Activated T-cell treated with anti-CD3 and anti-CD28 coated beads for 48 hours (primary cell): ENCODE results near the gene UBE2E2.
"Not testable (repeated sequence)": the region's sequence is repeated elsewhere in the genome, so short reads cannot be mapped to it uniquely, and the experiment has no call there.

Experiments used
- DNase-seq: peaks from one replicate; pipeline ENCODE4 v3.0.0-alpha.2; 2020; ENCODE audit warnings: low read depth

UBE2E2 gene

DNA sequence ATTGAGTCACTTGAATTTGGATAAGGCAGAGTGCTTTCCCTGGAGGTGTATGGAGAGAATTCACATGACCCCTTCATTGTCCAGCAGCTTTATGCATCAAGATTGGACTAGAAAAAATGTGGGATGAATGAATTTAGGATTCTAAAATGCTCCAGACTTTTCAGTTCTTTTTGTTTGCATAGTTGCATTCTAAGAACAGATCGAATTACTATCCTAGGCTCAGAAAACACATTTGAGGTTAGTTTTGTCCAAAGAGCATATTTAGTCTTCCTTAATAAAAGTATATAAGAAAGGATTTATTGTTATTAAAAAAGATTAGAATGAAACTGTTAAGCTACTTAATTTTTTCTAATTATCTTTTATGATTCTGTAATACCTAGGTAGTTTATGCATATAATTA is 127.4 kb downstream of the UBE2E2 start:
- DNase-seq: no peak

DNA sequence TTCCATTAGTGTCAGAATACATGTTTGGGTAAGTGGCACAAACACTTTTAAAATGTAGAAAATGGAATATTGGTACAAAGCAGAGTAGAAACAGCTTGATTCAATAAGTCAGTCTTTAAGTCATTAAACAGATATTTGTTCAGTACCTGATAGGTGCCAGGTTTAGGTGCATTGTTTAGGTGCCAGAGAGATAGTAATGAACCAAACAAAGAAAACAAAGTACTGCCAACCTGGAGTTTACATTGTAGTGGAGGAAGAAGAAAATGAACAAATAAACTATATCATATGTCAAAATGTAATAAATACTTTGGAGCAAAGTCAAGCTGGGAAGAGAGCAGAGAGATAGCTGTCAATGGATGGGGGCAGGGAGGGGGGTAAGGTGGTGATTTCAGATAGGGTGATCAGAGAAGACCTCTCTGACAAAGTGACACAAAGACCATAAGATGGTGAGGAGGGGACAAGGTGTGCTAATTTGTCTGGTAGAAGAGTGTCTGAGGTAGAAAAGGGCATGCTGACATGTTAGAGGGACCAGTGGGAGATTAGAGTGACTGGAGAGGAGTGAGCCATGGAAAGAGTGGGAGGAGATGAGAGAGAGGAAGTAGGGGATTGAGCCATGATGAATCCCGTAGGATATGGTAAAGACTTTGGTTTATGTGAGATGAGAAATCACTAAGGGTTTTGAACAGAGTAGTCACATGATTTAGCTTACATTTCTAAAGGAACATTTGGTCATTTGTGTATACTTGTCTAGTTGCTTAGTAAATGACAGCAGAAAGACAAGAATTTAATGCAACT is 128.2 kb downstream of the UBE2E2 start:
- DNase-seq: no peak

DNA sequence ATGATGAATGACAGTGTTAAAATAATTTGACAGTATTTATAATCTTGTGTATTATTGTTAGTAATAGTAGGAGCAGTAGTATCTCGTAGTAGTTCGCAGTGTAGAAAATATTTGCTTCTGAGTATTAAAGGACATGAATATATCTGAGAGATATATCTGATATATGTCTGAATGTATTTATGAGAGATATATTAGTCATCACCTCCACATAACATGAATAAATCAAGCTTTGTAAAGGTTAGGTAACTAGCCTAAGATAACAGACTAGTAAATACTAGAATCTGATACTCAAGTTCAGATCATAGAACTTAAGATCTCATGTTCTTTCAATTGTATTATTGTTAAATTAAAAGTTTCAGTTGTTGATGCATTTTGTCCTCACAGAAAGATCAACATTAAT is 130.5 kb downstream of the UBE2E2 start:
- DNase-seq: no peak

DNA sequence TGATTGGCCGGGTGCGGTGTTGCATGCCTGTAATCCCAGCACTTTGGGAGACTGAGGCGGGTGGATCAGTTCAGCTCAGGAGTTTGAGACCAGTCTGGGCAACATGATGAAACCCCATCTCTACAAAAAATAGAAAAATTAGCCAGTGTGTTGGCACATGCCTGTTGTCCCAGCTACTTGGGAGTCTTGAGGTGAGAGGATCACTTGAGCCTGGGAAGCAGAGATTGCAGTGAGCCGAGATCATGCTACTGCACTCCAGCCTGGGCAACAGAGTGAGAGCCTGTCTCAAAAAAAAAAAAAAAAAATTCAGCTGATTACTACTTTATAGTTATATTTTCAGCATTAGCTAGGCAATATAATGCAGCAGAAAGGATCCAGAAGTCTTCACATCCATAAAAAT is 133.7 kb downstream of the UBE2E2 start:
- not testable (repeated sequence) for DNase-seq

DNA sequence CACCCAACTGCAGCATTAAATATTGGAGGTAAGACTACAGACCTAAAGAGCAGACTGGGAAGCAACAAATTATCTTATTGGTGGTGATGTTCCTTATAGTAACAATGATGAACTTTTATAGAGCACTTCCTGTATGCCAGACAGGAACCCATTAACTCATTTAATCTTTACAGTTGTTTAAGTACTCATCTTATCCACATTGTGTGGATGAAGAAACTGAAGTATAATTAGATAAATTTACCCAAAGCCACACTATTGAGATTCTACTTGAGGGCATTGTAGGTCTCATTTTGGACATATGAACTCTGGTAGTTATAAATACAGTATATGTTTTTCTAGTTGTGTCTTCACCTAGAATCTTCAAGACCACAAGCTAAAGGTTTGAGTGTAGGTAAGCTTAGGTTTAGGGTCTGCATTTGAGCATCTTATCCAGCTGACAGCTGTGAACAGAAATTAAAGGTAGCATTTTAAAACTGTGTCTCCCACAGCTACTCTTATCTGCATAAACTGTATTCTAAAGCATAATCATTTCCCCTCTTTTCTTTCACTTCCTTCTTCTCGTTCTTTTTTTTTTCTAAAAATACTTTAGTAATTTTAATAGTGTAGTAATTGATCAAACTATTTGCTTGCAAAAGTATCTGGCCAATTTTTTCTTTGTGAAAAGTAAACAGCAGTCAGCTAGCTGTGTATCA is 138.2 kb downstream of the UBE2E2 start:
- no peak for DNase-seq

DNA sequence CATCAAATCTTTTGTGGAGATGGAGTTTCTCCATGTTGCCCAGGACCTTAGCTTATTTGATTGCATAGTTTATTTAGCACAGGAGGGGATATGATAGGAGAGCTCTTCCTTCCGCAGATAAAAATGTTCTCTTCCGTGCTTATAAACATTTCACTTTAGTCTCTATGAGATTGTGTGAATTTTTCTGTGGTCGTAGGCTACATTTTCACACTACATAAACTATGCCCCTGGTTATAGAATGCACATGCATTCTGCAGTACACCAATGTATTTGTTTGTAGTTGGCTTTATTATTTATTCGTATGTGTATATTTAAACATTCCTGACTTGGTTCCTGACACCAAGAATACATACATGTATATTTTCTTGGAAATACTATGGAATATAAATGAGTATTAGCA is 139.2 kb downstream of the UBE2E2 start:
- no peak for DNase-seq

DNA sequence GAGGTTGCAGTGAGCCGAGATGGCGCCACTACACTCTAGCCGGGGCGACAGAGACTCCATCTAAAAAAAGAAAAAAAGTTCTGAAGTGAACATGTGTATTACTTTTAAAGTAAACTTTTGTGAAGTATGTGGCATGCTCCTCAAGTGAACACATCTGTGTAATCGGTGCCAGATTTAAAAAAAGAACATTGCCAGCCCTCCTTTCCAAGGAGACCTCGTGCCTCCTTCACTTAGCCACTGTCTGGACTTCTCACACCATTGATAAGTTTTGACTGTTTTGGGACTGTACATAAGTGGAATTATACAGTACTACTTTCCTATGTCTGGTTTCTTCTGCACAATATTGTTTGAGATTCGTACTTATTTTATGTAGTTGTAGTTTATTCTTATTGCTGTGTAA is 140.4 kb downstream of the UBE2E2 start:
- DNase-seq: no peak

DNA sequence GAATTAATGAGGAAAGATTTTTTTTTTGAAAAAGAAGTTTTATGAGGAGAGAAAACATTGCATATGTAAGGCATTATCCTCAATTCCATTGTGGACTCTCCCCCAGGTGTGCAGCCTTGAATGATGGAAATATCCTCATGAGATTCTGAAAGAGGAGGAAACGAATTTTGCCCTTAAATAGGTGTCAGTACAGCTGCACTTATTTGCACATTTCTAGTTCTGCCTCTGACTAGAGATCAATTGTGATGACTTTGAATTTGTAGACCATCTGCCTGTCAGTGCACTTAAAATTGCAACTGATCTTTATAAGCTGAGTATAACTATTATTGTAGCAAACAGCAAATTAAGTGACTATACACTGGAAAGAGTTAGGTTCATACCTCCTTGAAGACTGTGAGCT is 141.8 kb downstream of the UBE2E2 start:
- no peak for DNase-seq

DNA sequence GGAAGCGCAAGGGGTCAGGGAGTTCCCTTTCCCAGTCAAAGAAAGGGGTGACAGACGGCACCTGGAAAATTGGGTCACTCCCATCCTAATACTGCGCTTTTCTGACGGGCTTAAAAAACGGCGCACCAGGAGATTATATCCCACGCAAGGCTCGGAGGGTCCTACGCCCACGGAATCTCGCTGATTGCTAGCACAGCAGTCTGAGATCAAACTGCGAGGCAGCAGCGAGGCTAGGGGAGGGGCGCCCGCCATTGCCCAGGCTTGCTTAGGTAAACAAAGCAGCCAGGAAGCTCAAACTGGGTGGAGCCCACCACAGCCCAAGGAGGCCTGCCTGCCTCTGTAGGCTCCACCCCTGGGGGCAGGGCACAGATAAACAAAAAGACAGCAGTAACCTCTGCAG is 146.3 kb downstream of the UBE2E2 start:
- DNase-seq: not testable (repeated sequence)

DNA sequence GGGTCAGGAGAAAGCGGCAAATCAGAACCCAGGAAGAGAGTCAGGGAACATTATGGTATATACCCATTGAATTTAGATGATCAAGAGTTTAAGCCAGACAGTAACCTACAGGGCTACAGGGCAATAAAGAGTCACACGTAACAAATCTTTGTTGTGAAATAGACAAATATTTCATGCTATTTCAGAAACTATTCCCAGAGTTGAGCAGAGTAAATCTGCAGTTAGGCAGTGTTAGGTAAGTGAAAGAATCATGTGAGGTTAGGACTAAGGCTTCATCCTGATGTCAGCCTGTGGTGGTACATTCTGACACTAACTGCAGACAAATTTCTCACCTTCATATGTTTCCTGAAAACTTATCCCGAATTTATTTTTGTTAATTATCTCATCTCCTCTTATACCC is 153.0 kb downstream of the UBE2E2 start:
- DNase-seq: no peak

DNA sequence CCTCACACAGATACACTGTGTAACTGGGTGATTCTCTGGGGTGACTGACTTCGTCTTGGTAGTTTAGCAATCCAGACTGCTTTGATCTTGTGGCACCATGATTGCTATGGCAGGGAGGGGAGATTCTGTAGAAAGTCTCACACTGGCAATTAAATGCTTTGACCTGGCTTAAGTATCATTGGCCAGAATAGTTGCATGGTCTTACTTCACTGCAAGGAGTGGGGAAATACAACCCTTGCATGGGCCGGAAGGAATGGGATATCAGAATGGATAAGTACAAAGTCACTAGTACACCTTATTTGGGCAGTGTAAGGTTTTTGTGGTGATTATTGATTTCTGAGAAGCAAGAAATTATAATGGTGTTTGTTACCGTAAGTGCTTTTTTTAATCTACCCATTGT is 153.8 kb downstream of the UBE2E2 start:
- DNase-seq: no peak

DNA sequence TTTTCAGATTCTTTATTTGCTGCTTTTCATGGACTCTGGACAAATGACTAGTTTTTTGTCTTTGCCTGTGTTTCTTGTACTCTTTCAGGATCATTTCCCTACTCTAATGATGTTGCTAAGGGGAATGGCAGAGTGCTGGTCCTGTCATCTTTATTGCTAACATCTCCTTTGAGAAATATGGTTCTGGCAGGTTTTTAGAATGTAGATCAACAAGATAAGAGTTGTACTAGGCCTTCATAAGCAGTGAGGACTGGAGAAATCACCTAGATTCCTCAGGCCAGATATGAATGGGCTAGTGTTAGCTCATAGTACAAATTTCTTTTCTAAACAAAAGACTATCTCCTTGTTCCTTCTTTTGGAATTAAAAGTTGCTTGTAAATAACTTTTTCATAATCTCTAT is 156.0 kb downstream of the UBE2E2 start:
- no peak for DNase-seq

DNA sequence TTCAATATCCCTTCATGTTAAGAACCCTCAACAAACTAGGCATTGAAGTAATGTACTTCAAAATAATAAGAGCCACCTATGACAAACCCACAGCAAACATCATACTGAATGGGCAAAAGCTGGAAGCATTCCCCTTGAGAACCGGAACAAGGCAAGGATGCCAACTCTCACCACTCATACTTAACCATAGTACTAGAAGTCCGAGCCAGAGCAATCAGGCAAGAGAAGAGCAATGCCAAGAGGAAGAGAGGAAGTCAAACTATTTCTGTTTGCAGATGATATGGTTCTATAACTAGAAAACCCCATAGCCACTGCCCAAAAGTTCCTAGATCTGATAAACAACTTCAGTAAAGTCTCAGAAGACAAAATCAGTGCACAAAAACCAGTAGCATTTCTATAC is 161.9 kb downstream of the UBE2E2 start:
- no peak for DNase-seq

DNA sequence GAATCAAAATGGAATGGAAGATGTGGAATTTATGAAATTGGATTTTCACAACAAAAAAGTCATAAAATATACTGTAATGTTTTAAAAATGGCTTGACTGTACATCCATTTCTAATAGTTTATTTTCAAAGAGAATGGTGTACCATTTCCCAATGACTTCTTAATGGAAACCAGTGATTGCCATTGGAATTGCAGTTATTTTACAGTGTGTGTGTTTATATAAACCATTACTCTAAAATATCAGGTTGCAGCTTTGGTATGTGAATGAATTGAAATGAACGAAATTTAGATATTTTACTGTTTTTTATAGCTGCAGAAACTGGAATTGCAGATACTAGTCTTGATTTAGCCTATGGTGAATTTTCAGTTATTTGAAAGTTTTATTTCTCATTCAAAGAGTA is 165.6 kb downstream of the UBE2E2 start:
- DNase-seq: no peak

DNA sequence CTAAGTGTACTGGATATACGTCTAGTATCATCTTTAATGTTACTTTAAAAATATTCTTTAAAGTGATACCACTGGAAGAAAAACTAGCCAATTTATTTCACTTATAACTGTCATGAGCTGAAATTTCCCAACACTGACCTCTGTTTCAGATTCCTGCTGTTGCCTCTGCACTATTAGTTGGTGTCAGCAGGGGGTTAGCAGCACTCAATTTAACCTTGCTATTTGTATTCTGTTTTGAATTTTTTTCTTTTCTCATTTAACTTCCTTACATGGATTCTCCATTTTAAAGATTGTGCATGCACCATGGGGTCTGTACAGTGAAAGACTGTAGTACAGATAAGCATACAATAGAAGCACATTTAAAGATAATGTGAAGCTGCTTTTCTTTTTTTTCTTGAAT is 169.2 kb downstream of the UBE2E2 start:
- no peak for DNase-seq

DNA sequence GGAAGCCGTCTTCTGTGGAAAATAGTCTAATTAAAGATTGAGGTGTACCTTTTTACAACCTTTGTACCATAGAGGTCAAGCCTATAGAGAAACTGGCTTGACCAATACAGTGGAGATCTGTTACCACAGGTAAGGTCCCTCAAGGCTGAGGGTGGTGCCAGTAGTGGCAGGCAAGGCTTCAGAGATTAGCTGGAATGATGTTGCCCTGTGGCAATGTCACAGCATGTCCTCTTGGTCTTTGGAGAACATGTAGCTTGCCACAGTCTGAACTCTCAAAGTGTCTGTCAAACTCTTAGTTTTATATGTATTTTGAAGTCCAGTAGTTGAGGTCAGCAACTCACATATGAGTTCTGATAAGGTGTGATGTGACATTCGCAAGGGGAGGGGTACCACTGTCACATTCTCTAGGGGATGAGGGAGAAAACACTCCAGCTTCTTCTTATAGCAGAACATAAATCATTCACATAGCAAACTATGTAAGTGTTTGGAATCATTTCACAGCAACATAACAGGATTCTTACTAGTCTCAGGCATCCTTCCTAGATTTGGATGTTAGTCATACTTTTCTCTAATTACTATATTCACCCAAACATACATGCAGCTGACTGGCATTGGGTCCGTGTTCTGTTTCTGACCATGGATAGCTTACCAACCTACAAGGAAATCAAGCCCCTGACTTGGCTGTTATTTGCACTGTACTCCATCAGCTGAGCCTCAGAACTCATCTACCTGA is 173.6 kb downstream of the UBE2E2 start:
- no peak for DNase-seq

DNA sequence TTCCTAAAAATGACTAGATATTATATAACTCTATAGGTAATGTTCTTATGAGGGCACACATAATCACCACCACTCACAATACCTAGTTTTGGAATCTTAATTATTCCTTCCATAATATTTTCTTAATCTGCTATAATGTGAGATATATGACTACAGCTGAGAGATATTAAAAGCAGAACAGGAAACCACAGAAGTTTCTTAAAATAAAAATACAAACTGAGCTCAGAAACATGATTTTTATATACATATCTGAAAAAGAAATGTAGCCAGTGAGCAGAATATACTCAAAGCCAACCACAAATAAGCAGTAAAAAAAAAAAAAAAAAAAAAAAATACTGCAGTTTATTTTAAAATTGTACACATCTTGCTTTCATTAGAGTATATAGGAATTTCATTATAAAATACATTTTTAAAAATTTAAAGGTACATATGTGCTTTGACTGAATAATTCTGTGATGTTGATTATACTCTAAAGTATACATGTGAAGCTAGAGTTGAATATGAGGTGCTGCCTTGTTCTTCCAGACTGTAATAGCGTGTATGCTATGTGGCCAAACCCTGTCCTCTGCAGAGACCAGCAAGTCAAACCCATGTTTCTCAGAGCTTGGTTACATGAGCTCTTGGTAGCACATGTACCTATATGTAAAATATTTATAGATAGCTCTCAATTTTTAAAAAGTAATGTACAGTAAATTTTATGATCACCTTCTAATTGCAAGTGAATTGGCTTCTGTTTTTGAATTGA is 175.0 kb downstream of the UBE2E2 start:
- no peak for DNase-seq

DNA sequence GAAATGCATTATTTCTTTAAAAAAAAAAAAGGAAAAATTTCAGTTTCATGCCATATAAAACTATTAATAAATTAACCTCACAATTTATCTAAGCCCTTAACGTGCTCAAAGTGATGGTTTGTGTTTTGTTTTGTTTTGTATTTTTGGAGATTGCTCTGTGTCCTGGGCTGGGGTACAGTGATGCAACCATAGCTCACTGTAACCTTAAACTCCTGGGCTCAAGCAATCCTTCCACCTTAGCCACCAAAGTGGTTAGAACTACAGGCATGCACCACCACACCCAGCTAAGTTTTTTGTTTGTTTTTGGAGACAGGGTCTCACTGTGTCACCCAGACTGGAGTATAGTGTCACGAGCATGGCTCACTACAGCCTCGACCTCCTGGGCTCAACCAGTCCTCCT is 180.7 kb downstream of the UBE2E2 start:
- DNase-seq: no peak

DNA sequence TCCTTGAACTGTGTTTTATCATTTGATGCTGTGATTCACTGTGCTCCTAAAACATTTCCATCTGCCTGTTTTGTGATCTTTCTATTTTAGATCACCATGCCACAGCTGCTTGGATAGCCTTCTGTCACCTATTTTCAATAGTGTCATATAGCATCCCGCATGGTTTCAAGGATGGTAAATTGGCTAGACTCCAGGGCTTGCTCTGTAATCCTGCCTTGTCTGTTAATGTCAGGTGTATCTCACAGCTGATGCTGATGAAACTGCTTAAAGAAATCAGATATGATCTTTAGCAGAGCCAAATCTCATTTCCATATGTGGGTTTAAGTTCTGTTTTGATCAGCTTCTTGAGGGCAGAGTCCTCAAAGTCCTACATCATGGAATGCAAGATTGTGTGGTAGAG is 182.2 kb downstream of the UBE2E2 start:
- no peak for DNase-seq

DNA sequence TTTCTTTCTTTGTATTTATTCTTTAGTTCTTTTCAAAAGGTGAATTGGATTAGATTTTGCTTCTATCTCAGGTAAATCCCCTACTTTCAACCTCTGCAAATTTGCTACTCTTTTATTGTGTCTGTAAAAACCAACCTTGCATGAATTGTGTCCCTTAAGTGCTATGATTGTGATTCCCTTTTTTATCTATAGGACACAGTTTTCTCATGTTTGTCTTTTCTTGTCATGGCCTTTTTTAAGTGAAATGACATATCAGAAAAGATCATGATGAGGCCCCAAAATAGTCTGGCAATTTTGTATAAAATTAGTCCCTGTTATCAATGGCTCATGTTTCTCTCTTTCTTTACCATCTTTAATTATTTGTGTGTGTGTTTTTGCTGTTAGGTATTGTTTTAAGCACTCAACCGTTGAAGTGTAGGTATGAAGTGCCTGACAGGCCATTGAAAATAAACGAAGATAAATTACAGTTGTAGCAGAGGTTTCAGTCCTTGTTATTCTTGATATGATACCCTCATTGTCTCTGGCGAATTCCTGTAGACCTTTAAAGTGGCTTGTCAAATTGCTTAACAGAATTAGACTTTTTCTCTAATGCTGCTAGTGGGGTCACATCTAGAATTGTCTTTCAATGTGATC is 184.3 kb downstream of the UBE2E2 start:
- DNase-seq: no peak

DNA sequence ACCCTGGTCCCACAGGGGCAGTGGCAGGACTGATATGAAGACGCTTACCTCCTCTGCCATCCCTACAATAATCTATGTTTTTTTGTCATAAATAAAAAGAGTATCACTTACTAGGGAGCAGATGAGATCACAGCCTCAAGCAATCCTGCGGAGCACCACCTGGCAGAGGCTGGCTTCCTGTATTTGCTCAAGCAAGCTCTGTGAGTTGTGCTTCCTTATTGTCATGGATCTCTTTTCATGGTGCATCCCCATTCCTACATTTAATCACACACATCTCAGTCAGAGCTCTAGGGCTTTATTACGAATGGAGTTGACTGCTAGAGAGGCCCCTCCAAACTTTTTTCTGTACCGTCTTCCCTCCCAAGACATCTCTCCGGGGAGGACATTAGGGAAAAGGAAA is 186.0 kb downstream of the UBE2E2 start:
- no peak for DNase-seq

DNA sequence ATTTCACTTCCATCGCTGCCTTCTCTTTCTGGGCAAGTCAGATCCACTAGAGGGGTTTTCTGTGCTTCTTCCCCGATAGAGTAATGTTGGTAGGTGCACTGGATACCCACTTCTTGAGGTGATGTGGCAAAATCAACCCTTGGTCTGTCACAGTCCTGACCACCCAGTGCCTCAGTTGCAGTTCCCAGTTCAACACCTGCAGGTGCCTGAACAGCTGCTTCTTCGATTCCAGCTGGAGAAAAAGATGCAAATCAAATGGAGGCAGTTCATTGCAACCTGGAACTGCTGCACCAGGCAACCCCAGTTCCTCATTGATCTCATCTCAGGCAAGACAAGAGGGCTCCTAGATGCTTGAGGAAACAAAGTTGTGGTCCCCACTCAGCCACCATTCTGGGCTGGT is 186.6 kb downstream of the UBE2E2 start:
- no peak for DNase-seq
